ENCODE measurements around the gene PSKH1.

PSKH1 gene

GRCh38 chr16:67872631-67873434, 20.2 kb upstream of the PSKH1 start, which contains the start of gene EDC4:
TSS of gene EDC4 (plus strand) at chr16:67873052. CDS start at chr16:67873262, 210 bp downstream.
- peak; percentile 77 to 89 for DNase-seq (ENCODE audit: low read depth in 1 of 2, low spot score in 1 of 2)
- in situ Hi-C loops (cut with HindIII; ENCODE audit: low pct_unique_long_range_greater_than_20kb, low sequenced_read_pairs), result no loop called here
- TF ChIP-seq JUND (IDR thresholded peaks at IDR 0.05; ENCODE audit: low read depth), result no peak

GRCh38 chr16:67873435-67874370, 19.4 kb upstream of the PSKH1 start:
- no peak for DNase-seq (ENCODE audit: low read depth in 1 of 2, low spot score in 1 of 2)
- TF ChIP-seq JUND (IDR thresholded peaks at IDR 0.05; ENCODE audit: low read depth), result no peak
- in situ Hi-C loops (cut with HindIII; ENCODE audit: low pct_unique_long_range_greater_than_20kb, low sequenced_read_pairs), result no loop called here

- DNase-seq (ENCODE audit: low read depth in 1 of 2, low spot score in 1 of 2), result no peak
- TF ChIP-seq JUND (IDR thresholded peaks at IDR 0.05; ENCODE audit: low read depth), result no peak
- in situ Hi-C loops (cut with HindIII; ENCODE audit: low pct_unique_long_range_greater_than_20kb, low sequenced_read_pairs), result no loop called here
These were observed 18.7 kb upstream of the PSKH1 start for GRCh38 chr16:67874372-67874771.

- DNase-seq (ENCODE audit: low read depth in 1 of 2, low spot score in 1 of 2), result no peak
- no peak for TF ChIP-seq JUND (IDR thresholded peaks at IDR 0.05; ENCODE audit: low read depth)
- in situ Hi-C loops (cut with HindIII; ENCODE audit: low pct_unique_long_range_greater_than_20kb, low sequenced_read_pairs), result no loop called here
These were observed 16.0 kb upstream of the PSKH1 start for GRCh38 chr16:67877064-67877463.

- no peak for TF ChIP-seq JUND (IDR thresholded peaks at IDR 0.05; ENCODE audit: low read depth)
- in situ Hi-C loops (cut with HindIII; ENCODE audit: low pct_unique_long_range_greater_than_20kb, low sequenced_read_pairs), result no loop called here
- no peak for DNase-seq (ENCODE audit: low read depth in 1 of 2, low spot score in 1 of 2)
These were observed 14.8 kb upstream of the PSKH1 start for GRCh38 chr16:67878232-67878631.

GRCh38 chr16:67878846-67879245, 14.2 kb upstream of the PSKH1 start:
- in situ Hi-C loops (cut with HindIII; ENCODE audit: low pct_unique_long_range_greater_than_20kb, low sequenced_read_pairs), result no loop called here
- no peak for DNase-seq (ENCODE audit: low read depth in 1 of 2, low spot score in 1 of 2)
- no peak for TF ChIP-seq JUND (IDR thresholded peaks at IDR 0.05; ENCODE audit: low read depth)

GRCh38 chr16:67879462-67879861, 13.6 kb upstream of the PSKH1 start:
- TF ChIP-seq JUND (IDR thresholded peaks at IDR 0.05; ENCODE audit: low read depth), result no peak
- DNase-seq (ENCODE audit: low read depth in 1 of 2, low spot score in 1 of 2), result no peak
- in situ Hi-C loops (cut with HindIII; ENCODE audit: low pct_unique_long_range_greater_than_20kb, low sequenced_read_pairs), result no loop called here

- DNase-seq (ENCODE audit: low read depth in 1 of 2, low spot score in 1 of 2), result no peak
- no peak for TF ChIP-seq JUND (IDR thresholded peaks at IDR 0.05; ENCODE audit: low read depth)
- in situ Hi-C loops (cut with HindIII; ENCODE audit: low pct_unique_long_range_greater_than_20kb, low sequenced_read_pairs), result no loop called here
These were observed 13.1 kb upstream of the PSKH1 start for GRCh38 chr16:67879936-67880335.

GRCh38 chr16:67880584-67880983, 12.5 kb upstream of the PSKH1 start:
- in situ Hi-C loops (cut with HindIII; ENCODE audit: low pct_unique_long_range_greater_than_20kb, low sequenced_read_pairs), result no loop called here
- no peak for DNase-seq (ENCODE audit: low read depth in 1 of 2, low spot score in 1 of 2)
- TF ChIP-seq JUND (IDR thresholded peaks at IDR 0.05; ENCODE audit: low read depth), result no peak

- no peak for TF ChIP-seq JUND (IDR thresholded peaks at IDR 0.05; ENCODE audit: low read depth)
- no peak for DNase-seq (ENCODE audit: low read depth in 1 of 2, low spot score in 1 of 2)
- in situ Hi-C loops (cut with HindIII; ENCODE audit: low pct_unique_long_range_greater_than_20kb, low sequenced_read_pairs), result no loop called here
These were observed 11.4 kb upstream of the PSKH1 start for GRCh38 chr16:67881621-67882161.

GRCh38 chr16:67882374-67883145, 10.5 kb upstream of the PSKH1 start:
- TF ChIP-seq JUND (IDR thresholded peaks at IDR 0.05; ENCODE audit: low read depth), result no peak
- in situ Hi-C loops (cut with HindIII; ENCODE audit: low pct_unique_long_range_greater_than_20kb, low sequenced_read_pairs), result no loop called here
- no peak for DNase-seq (ENCODE audit: low read depth in 1 of 2, low spot score in 1 of 2)
